Epithelial cell of esophagus (primary cell): ENCODE measurements around the gene UPF3B.

Experiments
- DNase-seq: peaks from one replicate; pipeline ENCODE4 v3.0.0; 2010; ENCODE audit warnings: low read depth
- H3K4me3 ChIP-seq: 2 replicates; pipeline ENCODE4 v1.5.1; 2011; ENCODE audit warnings: mild to moderate bottlenecking, low read length, control low read depth
- CTCF ChIP-seq: IDR thresholded peaks from 2 replicates; pipeline ENCODE4 v1.5.1; 2011; ENCODE audit warnings: low read depth, mild to moderate bottlenecking, low read length, control low read depth, inconsistent platforms; ENCODE audit not compliant: insufficient read depth; ENCODE audit errors: missing control alignments

Gene UPF3B

GRCh38 chrX:119784747-119785446, 67.9 kb downstream of the UPF3B start:
- peak; percentile 37 for DNase-seq
- H3K4me3 ChIP-seq, result no peak overlapping the region
- TF ChIP-seq CTCF, result peak; percentile 50
